Occipital lobe (tissue), 2 donors: ENCODE measurements around the gene SPART. TPM values are rescaled to one million over a fixed set of nuclear protein-coding genes. Genes with fewer than 3 reads are reported as not detected.
"Not testable (repeated sequence)": the region's sequence is repeated elsewhere in the genome, so short reads cannot be mapped to it uniquely, and the experiment has no call there.

Experiments used
- DNase-seq: peaks from one replicate; lab custom pipeline; 2025; lab: John Stamatoyannopoulos, UW
- total RNA-seq: library from RNA; depleted of rRNA; stranded (reverse); fragments of >200 nt; gene quantifications from one replicate; pipeline ENCODE4 v1.2.3, GENCODE V29; 2014

The SPART gene
- total RNA-seq, 1 donor from 2014 or later = 31.4 TPM

DNA sequence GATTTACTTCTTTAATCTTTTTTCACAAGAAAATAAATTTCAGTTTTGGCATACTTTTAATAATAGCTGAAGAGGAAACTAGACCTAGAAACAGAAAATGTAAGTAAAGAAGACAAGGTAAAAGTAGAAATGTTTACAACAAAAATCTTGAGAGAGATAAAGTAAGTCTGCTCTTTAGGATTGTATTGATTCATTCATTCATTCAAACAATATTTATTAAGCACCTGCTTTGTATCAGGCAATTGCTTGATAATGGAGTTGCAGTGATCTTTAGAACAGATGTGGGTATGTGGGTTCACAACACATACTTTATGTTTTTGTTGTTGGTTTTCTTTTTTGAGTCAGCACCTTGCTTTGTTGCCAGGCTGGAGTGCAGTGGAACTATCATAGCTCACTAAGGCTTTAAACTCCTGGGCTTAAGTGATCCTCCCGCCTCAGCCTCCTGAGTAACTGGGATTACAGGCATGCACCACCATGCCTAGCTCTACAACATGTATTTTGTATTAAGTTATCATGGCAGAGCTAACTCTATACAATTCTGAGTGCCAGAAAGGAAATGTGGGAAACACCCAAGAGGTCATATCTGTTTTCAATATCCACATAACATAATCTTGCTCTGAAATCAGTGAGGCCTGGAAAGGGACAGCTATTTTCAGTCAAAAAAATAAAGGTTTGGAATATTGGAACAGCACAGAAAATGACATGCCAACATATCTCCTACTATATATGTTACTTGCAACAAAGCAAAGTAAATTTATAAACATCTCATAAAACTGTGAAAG lies 8.8 kb upstream of the SPART start:
- no peak for DNase-seq

DNA sequence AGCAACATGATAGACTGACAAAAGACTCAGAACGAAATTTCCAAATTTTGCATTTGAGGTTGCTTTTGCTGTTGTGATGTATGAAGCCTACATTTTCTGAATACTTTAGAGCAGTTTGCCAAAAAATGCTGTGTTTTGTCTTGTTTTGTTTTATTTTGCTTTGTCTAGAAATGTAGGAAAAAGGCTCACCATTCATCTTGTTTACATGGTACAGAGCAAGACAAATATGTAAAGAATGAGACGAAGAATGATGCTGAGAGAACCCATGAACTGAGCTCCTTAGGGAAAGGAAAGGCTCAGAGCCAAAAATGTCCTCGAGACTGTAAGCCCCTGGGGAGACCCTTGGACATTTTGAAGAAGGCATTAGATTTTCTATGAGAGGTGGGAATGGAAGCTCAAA lies 6.8 kb upstream of the SPART start:
- DNase-seq = no peak

DNA sequence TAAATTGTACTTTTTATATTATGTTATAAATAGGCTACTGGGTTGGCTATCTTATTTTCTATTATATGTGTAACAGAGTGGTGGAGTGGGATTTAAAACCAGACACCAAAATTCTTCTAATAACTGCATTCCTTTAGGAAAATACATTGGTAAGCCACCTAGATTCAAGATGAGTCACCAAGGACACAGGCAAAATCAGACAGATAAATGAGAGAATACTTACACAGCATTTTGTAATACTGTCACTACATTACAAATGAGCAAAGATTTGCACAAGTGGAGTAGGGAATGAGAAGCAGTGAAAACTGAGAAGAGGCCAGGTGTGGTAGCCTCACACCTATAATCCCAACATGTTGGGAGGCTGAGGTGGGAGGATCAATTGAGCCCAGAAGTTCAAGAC lies 6.2 kb upstream of the SPART start:
- DNase-seq = no peak

DNA sequence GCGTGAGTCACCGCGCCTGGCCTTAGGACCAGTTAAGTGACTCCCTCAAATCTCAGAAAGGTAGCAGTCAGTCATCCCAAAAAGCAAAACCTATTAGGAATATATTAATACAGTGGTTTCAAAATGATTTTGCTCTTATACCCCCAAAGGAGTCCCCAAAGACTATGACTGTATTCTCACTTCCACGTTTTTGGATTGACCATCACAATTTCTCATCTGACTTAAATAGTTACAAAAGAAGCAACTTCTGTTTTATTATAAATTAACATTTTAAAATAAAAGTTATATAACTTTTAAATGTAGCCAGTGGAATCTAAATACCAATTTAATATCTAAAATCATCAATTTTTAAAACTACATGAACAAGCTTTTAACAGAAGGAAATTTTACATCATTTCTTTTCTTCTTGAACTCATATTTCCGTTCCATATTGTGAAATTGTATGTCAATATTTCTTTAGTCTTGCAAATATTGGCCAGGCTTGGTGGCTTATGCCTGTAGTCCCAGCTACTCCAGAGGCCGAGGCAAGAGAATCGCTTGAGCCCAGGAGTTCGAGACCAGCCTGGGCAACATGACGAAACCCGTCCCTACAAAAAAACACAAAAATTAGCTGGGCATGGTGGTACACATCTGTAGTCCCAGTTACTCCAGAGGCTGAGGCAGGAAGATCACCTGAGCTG lies 1.5 kb upstream of the SPART start:
- no peak for DNase-seq

DNA sequence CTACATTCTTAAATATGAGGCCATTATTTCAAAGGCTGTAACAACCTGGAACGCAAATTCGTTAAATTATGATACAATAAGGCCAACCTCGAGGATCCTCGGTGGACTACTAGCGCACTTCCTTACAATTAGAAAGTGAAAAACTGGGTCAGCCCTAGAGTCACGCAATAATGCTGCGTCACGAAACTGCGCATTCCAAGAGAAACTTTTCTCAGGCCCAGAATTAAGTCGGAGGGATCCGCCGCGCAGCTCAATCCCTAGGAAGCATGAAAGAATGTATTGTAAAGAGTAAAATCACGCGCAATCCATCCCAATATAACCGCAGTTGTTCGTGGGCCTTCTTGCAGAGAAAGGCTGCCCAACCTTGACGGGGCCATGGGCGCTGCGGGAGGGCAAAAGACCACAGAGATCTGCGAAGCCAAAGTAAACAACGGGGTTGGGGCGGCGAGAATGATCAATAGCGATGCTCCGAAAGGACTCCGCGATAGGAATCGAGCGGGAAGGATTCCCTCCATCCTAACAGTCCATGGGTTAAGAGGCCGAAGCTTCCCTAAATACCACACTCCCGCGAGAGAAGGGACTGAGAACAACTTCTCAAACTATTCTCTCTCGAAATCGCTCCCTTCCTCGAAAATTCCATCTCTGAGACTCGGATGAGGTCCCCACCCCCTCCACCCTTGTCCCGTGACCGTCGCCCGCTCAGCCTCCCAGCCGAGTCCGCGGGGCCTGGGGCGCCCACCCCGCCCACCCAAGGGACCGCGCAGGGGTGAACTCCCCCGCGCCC lies 564 bp downstream of the SPART start:
- peak; percentile 58 for DNase-seq

DNA sequence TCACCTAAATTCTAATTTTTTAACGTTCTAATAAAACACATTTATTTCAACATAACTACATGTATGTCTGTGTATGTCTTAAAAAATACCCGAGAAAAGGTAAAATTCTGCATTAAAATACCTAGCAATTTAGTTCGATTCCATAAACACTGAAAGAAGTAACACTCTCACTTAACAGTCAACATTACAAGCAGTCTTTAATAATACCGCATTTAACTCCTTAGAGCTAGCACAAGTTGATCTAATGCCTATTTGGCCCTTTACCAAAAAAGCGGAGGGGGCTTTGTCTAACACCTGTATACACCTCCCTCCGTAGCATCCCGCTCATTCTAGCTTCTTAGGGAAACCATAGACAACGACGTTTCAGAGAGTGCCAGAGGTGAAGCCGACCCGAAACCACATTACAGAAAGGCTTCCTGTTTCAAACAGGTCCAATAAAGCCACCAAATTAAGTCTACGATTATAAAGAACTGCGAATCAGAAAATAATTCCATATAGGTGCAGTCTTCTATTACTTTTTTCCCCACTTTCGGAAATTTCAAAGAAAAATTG lies 1.2 kb downstream of the SPART start:
- no peak for DNase-seq

DNA sequence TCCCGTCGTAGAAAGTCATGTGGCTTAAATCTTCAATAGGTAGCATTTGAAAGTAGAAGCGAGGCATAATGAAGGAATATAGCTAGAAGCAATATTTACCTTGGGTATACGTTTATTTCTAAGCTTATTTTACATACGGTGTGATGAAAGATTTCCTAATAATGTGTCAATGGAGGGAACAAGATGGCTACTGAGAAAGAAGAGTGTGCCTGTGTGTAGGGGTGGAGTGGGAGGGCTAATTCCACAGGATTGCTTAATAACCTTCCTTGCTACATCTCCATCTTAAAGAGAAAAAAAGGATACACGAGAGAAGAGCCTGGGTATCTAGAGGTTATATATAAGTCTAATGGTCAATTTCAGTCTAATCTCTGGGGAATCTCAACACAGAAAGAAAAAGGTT lies 2.0 kb downstream of the SPART start:
- no peak for DNase-seq

DNA sequence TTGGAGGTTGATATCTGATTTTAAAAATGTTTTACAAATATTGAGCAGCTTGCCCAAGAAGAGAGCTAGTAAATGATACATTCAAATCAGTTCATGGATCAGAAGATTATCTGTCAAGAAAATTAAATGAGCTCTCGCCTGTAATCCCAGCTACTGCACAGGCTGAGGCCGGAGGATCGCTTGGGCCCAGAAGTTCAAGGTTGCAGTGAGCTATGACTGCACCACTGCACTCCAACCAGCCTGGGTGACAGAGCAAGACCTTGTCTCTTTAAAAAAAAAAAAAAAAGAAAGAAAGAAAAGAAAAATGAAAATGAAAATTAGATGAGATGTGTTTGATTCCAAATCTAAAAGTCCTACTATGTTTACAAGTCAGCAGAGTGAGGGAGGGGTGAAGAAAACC lies 2.4 kb downstream of the SPART start:
- no peak for DNase-seq

DNA sequence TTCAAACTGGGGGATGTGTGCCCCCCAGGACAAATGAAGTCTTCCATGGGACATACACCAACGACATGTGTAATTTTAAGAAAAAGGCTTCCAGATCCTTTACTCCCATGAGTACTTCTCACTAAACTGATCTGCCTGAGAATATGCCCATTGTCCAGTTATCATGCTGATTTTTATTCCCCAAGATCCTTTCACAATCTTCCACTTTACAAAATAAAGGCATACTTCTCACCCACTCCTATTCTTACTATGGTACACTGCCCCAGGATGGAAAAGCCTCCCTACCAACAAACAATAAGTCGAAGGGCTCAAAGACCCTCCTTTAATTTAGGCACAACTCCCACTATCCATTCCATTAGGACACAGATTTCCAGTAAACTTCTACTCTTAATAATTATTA lies 3.5 kb downstream of the SPART start:
- DNase-seq = no peak

DNA sequence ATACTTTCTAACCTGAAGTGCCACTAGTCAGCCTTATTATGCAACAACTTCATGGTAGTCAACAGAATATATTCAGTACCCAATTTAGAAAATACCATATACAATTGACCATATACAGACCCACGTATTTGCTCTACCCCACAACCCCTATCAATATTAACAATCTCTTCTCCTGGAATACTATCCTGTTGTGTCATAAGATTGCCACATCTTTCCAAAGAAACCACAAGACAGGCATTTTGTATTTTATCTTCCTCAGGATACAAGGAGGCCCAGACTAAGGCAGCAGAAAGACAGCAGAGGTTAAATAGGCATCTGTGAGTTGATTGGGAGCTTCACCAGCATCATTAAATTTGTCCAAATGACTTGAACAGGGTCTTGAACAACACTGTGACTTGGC lies 4.5 kb downstream of the SPART start:
- no peak for DNase-seq

DNA sequence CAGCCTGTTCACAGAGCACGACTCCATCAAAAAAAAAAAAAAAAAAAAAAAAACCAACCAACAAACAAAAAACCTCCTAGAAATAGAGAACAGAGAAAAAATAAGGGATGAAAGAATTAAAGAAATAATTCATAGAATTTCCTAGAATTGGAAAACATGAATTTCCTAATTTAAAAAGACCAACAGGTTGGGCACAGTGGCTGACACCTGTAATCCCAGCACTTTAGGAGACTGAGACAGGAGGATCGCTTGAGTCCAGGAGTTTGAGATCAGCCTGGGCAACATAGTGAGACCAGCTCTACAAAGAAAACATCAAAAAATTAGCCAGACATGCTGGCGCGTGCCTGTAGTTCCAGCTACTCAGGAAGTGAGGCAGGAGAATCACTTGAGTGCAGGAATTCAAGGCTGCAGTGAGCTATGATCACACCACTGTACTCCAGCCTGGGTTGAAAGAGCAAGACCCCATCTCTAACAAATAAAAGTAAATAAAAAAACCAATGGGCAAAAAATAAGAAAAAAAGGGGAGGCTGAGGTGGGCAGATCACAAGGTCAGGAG lies 6.5 kb downstream of the SPART start:
- no peak for DNase-seq

DNA sequence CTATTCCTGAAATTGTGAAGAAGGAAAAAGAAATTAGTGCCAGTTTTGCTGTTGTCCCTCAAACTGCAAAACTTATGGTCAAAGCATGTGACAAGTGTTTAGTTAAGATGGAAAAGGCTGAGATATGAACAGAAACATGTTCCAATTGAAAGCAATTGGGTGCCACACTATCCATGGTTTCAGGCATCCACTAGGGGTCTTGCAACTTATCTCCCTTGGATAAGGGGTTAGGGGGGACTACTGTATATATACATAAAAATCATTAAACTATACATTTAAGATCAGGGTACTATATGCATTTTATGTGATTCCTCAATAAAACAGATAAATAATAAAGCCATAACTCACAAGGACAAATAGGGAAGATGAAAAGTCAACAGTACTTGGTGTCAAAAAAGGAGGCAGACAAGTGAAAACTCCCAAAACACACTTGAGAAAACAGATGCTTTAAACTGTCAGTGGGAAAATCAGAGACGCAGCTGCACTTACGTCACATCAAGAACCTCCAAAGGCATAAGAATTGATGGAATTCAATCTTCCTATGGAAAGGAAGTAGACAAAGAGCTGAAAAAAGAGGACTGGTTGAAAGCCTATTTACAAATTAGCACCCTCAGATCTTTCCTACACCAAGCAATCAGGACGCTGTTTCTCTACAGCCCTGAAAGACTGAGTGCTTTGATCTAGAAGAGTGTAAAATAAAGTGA lies 8.1 kb downstream of the SPART start:
- no peak for DNase-seq

DNA sequence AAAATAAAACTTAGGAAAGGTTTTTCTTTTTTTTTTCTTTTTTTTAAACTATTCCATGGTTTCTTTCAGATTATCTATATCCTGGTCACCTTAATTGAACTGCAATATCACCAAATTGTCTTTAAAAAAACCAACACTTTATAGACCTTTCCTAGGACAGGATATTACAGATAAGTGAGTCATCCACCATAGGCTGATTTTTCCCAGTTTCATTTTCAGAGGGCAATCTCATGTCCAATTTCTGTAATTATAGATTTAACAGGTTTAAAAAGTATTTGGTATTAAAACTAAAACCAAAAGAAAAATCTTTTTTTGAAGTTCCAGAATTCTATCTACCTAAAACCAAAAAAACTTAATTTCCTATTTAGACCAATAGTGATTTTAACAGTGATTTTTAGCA lies 13.2 kb downstream of the SPART start:
- DNase-seq = no peak

DNA sequence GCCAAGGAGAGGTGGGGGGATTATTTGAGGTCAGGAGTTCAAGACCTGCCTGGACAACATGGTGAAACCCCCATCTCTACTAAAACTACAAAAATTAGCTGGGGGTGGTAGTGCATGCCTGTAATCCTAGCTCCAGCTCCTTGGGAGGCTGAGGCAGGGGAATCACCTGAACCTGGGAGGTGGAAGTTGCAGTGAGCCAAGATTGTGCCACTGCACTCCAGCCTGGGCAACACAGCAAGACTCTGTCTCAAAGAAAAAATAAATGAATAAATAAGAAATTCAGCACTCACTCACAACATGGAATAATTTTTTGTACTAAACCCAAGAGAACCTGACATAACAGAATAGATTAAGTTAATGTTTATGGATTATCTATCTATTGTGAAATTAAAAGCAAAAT lies 13.9 kb downstream of the SPART start:
- not testable (repeated sequence) for DNase-seq

DNA sequence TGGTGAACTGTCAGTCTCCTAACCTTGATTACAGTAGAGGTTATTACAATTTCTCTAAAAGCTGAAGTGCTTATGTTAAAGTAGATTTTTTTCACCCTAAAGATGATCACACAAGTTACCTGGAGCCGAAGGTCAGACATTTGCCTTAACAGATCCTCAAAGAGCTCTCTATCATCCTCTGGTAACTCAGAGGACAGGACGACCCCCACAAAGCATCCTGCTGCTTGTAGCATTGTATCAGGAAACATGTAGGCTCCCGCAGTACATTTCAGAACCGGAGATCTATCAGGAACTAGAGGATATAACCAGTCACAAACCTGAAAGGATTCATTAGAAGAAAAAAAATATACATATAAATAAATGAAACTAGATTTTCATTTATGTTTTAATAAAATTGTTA lies 14.9 kb downstream of the SPART start:
- no peak for DNase-seq

DNA sequence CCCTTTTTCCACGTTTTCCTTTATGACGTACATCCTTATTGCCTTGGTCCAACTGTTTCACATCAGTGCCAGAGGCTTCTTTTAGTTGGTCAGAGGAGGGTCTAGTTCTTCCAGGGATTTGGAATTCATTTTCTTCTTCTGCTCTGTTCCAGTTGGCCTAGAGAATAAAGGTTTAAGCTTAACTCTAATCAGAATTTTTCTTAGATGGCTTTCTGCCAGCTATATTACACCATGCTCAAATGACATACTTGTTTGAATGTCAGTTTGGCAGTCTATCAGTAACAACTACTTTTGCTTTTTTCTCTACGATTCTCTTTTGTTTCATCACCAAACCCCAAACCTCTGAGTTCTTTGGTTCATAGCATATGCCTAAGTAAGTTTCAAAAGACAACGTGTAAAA lies 16.8 kb downstream of the SPART start:
- no peak for DNase-seq

DNA sequence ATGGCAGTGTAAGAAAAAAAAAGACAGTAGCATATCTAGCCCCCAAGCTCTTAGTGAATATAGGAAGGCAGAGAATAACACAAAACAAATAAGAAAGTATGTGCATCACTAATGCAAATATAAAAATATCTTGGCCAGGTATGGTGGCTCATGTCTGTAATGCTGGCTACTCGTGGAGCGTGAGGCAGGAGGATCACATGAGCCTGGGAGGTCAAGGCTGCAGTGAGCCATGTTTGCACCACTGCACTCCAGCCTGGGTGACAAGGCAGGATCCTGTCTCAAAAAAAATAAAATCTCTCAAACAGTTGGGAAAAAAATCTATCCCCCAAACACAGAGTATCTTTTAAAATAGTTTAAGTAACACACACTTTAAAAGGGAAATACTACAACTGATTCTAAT lies 17.4 kb downstream of the SPART start:
- DNase-seq = no peak

DNA sequence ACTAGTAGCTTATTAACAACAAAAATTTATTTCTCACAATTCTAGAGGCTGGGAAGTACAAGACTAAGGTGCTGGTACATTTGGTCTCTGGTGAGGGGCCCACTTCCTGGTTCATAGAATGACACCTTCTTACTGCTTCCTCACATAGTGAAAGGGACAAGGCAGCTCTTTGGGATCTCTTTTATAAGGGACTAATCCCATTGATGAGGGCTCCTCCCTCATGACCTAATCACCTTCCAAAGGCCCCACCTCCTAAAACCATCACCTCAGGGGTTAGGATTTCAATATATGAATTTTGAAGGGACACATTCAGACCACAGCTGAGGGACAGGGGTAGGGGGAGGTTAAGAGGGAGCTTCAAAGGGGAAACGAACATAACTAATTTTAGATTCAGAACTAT lies 20.3 kb downstream of the SPART start:
- no peak for DNase-seq

DNA sequence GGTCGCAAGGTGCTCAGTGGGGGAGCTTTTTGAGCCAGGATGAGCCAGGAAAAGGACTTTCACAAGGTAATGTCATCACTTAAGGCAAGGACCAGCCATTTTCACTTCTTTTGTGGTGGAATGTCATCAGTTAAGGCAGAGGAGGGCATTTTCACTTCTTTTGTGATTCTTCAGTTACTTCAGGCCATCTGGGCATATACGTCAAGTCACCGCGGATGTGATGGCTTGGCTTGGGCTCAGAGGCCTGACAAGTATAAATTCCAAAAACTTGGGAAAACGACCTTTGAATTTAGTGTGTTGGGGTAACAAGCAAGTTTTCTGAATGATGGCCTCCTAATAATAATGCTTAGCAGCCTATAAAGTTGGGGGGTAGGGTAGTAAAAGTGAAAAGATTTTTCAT lies 21.3 kb downstream of the SPART start:
- not testable (repeated sequence) for DNase-seq

DNA sequence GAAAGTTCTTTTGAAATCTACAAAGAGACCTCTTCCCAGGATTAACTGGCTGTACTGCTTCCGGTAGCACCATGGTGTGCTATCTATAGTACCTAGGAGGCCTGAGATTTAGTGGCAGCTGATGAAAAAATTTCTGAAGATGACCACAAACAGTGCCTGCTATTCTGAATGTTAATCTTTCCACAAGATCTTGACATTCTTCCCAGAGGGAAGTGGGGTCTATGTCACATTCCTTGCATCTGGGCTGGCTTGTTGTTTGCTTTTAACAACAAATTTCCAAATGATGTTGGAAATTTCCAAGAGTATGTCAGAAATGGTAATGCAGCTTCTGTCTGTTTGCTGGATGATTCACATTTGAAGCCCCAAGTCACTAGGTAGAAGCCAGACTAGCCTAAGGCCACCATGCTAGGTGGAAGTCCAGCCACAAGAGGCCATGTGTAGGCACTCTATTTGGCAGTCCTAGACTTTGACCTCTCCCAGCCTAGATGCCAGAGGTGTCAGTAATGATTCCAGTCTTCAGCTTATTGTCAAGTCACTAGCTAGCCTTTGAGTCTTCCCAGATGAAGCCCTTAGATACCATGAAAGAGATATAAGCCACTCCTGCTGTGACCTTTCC lies 22.1 kb downstream of the SPART start:
- no peak for DNase-seq

DNA sequence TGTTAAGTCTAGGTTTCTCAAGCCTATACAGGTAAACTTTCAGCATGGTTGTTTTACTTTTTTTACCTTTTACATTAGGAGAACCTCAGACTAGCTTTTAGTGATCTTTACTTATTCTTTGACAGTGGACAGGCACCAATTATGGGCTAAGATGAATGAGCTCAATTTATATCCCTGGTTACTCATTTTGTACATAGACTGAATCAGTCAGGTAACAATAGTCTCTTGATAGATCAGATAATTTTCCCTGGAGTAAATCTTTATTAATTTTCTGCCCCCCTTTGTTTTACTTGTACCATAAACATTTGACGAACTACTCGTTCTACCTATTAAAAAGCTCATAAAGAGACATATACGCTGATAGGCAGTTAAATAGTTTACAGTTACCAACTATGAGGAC lies 22.8 kb downstream of the SPART start:
- no peak for DNase-seq
